Suprapubic skin (tissue), 4 donors: ENCODE data around the gene FOSL1. TPM values are rescaled to one million over a fixed set of nuclear protein-coding genes. Genes with fewer than 3 reads are reported as not detected.

Experiments used
- DNase-seq, 2 donors: peaks; one replicate each; pipeline ENCODE4 v3.0.0-alpha.2; 2019; ENCODE audit warnings: low spot score in 2 of 2
- H3K27ac ChIP-seq: fragments of 200-600 bp; sonication (generic); one replicate; pipeline ENCODE4 v1.5.1; 2019
- H3K27me3 ChIP-seq: fragments of 200-600 bp; sonication (generic); one replicate; pipeline ENCODE4 v1.5.1; 2019
- H3K36me3 ChIP-seq: fragments of 200-600 bp; sonication (generic); one replicate; pipeline ENCODE4 v1.5.1; 2019
- H3K4me1 ChIP-seq: fragments of 200-600 bp; sonication (generic); one replicate; pipeline ENCODE4 v1.5.1; 2019
- H3K4me3 ChIP-seq: fragments of 200-600 bp; sonication (generic); one replicate; pipeline ENCODE4 v1.5.1; 2019; ENCODE audit warnings: mild to moderate bottlenecking
- H3K9me3 ChIP-seq: fragments of 200-600 bp; sonication (generic); one replicate; pipeline ENCODE4 v1.5.1; 2019
- EP300 ChIP-seq: sonication (generic); formaldehyde crosslinking; IDR thresholded peaks from one replicate; pipeline ENCODE4 v1.6.1; 2017; ENCODE audit warnings: antibody characterized with exemption
- POLR2A ChIP-seq, 2 donors: fragments of 450-650 bp; IDR thresholded peaks; one replicate each; pipeline ENCODE4 v1.6.1; 2017; ENCODE audit warnings: antibody characterized with exemption in 2 of 2, mild to moderate bottlenecking in 2 of 2, moderate library complexity in 2 of 2
- POLR2AphosphoS5 ChIP-seq, 3 donors: sonication (generic); formaldehyde crosslinking; IDR thresholded peaks; one replicate each; pipeline ENCODE4 v1.6.1; 2017; ENCODE audit warnings: antibody characterized with exemption in 3 of 3
- WGBS: methylation state at CpG from one replicate; pipeline ENCODE4 v1.1.5; 2018; 5-methylcytosine and 5-hydroxymethylcytosine counted together
- total RNA-seq, 4 donors: library from RNA; depleted of rRNA; stranded (reverse); fragments of >200 nt; gene quantifications; one replicate each; pipeline ENCODE4 v1.1.0, GENCODE V29; 2016
- TF ChIP-seq, protein P1 (sequence below), 2 donors: fragments of 200-600 bp in 1 of 2; fragments of 450-650 bp in 1 of 2; sonication (generic) in 1 of 2; IDR thresholded peaks; one replicate each; pipeline ENCODE4 v1.5.1; 2016 to 2019; ENCODE audit warnings: antibody characterized with exemption in 2 of 2, mild to moderate bottlenecking in 1 of 2, moderate library complexity in 1 of 2

The FOSL1 gene
- total RNA-seq, 4 donors from 2014 or later = 5.0 to 118 (median 28.9) TPM

GRCh38 chr11:65847746-65848145, 52.4 kb downstream of the FOSL1 start:
- H3K4me3 ChIP-seq = no peak overlapping the region
- DNase-seq = peak in 1 of 2 donors; percentile 46
- TF ChIP-seq EP300 = no peak
- TF ChIP-seq, protein P1, sequence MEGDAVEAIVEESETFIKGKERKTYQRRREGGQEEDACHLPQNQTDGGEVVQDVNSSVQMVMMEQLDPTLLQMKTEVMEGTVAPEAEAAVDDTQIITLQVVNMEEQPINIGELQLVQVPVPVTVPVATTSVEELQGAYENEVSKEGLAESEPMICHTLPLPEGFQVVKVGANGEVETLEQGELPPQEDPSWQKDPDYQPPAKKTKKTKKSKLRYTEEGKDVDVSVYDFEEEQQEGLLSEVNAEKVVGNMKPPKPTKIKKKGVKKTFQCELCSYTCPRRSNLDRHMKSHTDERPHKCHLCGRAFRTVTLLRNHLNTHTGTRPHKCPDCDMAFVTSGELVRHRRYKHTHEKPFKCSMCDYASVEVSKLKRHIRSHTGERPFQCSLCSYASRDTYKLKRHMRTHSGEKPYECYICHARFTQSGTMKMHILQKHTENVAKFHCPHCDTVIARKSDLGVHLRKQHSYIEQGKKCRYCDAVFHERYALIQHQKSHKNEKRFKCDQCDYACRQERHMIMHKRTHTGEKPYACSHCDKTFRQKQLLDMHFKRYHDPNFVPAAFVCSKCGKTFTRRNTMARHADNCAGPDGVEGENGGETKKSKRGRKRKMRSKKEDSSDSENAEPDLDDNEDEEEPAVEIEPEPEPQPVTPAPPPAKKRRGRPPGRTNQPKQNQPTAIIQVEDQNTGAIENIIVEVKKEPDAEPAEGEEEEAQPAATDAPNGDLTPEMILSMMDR (IDR thresholded peaks at IDR 0.05) = no peak
- no peak for TF ChIP-seq POLR2A (IDR thresholded peaks at IDR 0.05)
- TF ChIP-seq POLR2AphosphoS5 (IDR thresholded peaks at IDR 0.05) = no peak
- H3K27ac ChIP-seq = no peak overlapping the region
- peaks cover 19% of the 10 kb centered on the region for H3K36me3 ChIP-seq
- WGBS = 88% methylated on average over 3 of the region's 3 CpGs
- H3K9me3 ChIP-seq = no peaks in the 10 kb centered on the region
- no peaks in the 10 kb centered on the region for H3K27me3 ChIP-seq
- peaks cover 5% of the 10 kb centered on the region for H3K4me1 ChIP-seq

GRCh38 chr11:65844231-65844872, 55.8 kb downstream of the FOSL1 start:
- 87% methylated on average over 10 of the region's 10 CpGs for WGBS
- no peak overlapping the region for H3K27ac ChIP-seq

GRCh38 chr11:65843811-65844210, 56.4 kb downstream of the FOSL1 start:
- Histone ChIP-seq H3K9me3 (no peaks in the 10 kb centered on the region), H3K27me3 (no peaks in the 10 kb centered on the region), H3K4me1 (no peaks in the 10 kb centered on the region), H3K4me3 (no peak overlapping the region), H3K36me3 (no peaks in the 10 kb centered on the region), H3K27ac (no peak overlapping the region)
- TF ChIP-seq POLR2AphosphoS5 (IDR thresholded peaks at IDR 0.05) (no peak), EP300 (no peak), POLR2A (IDR thresholded peaks at IDR 0.05) (no peak)
- TF ChIP-seq, protein P1 (IDR thresholded peaks at IDR 0.05) = no peak
- 94% methylated on average over 3 of the region's 3 CpGs for WGBS
- no peak for DNase-seq

More at GRCh38 chr11:65844231-65844872, 55.8 kb downstream of the FOSL1 start:
- TF ChIP-seq, protein P1 (IDR thresholded peaks at IDR 0.05) = no peak
- TF ChIP-seq POLR2AphosphoS5 (IDR thresholded peaks at IDR 0.05) (no peak), EP300 (no peak), POLR2A (IDR thresholded peaks at IDR 0.05) (no peak)
- no peaks in the 10 kb centered on the region for H3K9me3 ChIP-seq
- no peaks in the 10 kb centered on the region for H3K4me1 ChIP-seq
- no peaks in the 10 kb centered on the region for H3K27me3 ChIP-seq
- DNase-seq = peak in 1 of 2 donors; percentile 20
- no peak overlapping the region for H3K4me3 ChIP-seq
- no peaks in the 10 kb centered on the region for H3K36me3 ChIP-seq

GRCh38 chr11:65842144-65842543, 58.0 kb downstream of the FOSL1 start:
- TF ChIP-seq POLR2A (IDR thresholded peaks at IDR 0.05) (no peak), POLR2AphosphoS5 (IDR thresholded peaks at IDR 0.05) (no peak), EP300 (no peak)
- TF ChIP-seq, protein P1 (IDR thresholded peaks at IDR 0.05) = no peak
- no peak overlapping the region for H3K27ac ChIP-seq

More at GRCh38 chr11:65842144-65842543, 58.0 kb downstream of the FOSL1 start:
- no peaks in the 10 kb centered on the region for H3K27me3 ChIP-seq
- no peaks in the 10 kb centered on the region for H3K36me3 ChIP-seq
- no peaks in the 10 kb centered on the region for H3K4me1 ChIP-seq
- H3K9me3 ChIP-seq = no peaks in the 10 kb centered on the region
- WGBS = 96% methylated on average over 4 of the region's 4 CpGs
- no peak for DNase-seq
- no peak overlapping the region for H3K4me3 ChIP-seq

Other genes with a start within 250 kb of the FOSL1 start
- 100 to 1,000 TPM in 2 of 4 donors, 10 to 100 TPM in 2; 71.7 to 111 (median 93.5) TPM for gene RELA, start 237.5 kb downstream of the FOSL1 start, total RNA-seq
- gene KAT5, start 188.1 kb downstream of the FOSL1 start, total RNA-seq = 100 to 1,000 TPM in 1 of 4 donors, 10 to 100 TPM in 3; 69.8 to 103 (median 77.5) TPM
- gene RNASEH2C, start 179.6 kb downstream of the FOSL1 start, total RNA-seq = 10 to 100 TPM; 24.5 to 53.8 (median 33.7) TPM
- gene AP5B1, start 119.4 kb downstream of the FOSL1 start, total RNA-seq = 10 to 100 TPM; 26.3 to 55.9 (median 38.1) TPM
- gene OVOL1, start 113.3 kb downstream of the FOSL1 start, total RNA-seq = 100 to 1,000 TPM in 2 of 4 donors, 10 to 100 TPM in 2; 64.4 to 196 (median 121) TPM
- gene SNX32, start 66.4 kb downstream of the FOSL1 start, total RNA-seq = 1 to 10 TPM in 1 of 4 donors, under 1 TPM in 1, not detected in 2; 0.76 to 1.1 TPM
- 100 to 1,000 TPM; 331 to 608 (median 584) TPM for gene CFL1, start 42.2 kb downstream of the FOSL1 start, total RNA-seq
- 10 to 100 TPM; 22.8 to 46.2 (median 32.2) TPM for gene MUS81, start 40.0 kb downstream of the FOSL1 start, total RNA-seq
- 10 to 100 TPM in 3 of 4 donors, 1 to 10 TPM in 1; 7.3 to 22.0 (median 13.0) TPM for gene EFEMP2, start 27.6 kb downstream of the FOSL1 start, total RNA-seq
- gene CTSW, start 20.6 kb downstream of the FOSL1 start, total RNA-seq = 1 to 10 TPM in 2 of 4 donors, under 1 TPM in 1, not detected in 1; 0.76 to 5.0 (median 1.4) TPM
- gene FIBP, start 11.9 kb downstream of the FOSL1 start, total RNA-seq = 10 to 100 TPM; 46.9 to 89.3 (median 74.6) TPM
- 10 to 100 TPM; 16.0 to 35.8 (median 28.0) TPM for gene CCDC85B, start 9.7 kb downstream of the FOSL1 start, total RNA-seq
- gene C11orf68, start 18.7 kb upstream of the FOSL1 start, total RNA-seq = 10 to 100 TPM; 17.4 to 21.6 (median 19.5) TPM
- gene DRAP1, start 19.0 kb upstream of the FOSL1 start, total RNA-seq = 10 to 100 TPM; 54.2 to 82.5 (median 68.0) TPM
- not detected for gene TSGA10IP, start 45.1 kb upstream of the FOSL1 start, total RNA-seq
- gene SART1, start 61.3 kb upstream of the FOSL1 start, total RNA-seq = 10 to 100 TPM; 21.1 to 56.6 (median 26.1) TPM
- 10 to 100 TPM; 51.8 to 61.6 (median 55.9) TPM for gene EIF1AD, start 101.8 kb upstream of the FOSL1 start, total RNA-seq
- gene BANF1, start 102.1 kb upstream of the FOSL1 start, total RNA-seq = 10 to 100 TPM; 32.1 to 54.2 (median 42.6) TPM
- 1,000 to 10,000 TPM in 2 of 4 donors, 100 to 1,000 TPM in 1, 10 to 100 TPM in 1; 48.8 to 2,556 (median 968) TPM for gene CST6, start 111.6 kb upstream of the FOSL1 start, total RNA-seq
- not detected for gene CATSPER1, start 126.1 kb upstream of the FOSL1 start, total RNA-seq
- gene GAL3ST3, start 148.8 kb upstream of the FOSL1 start, total RNA-seq = not detected
- 100 to 1,000 TPM; 117 to 175 (median 149) TPM for gene SF3B2, start 152.0 kb upstream of the FOSL1 start, total RNA-seq
- 10 to 100 TPM; 30.5 to 78.6 (median 41.8) TPM for gene PACS1, start 169.9 kb upstream of the FOSL1 start, total RNA-seq